Amniotic epithelial cell (primary cell): ENCODE data around the gene NR3C2.

Experiments used
- DNase-seq: peaks from one replicate; pipeline ENCODE4 v3.0.0-alpha.2; 2010; ENCODE audit warnings: low read depth

Gene NR3C2

GRCh38 chr4:148051403-148051802 lies 390.8 kb downstream of the NR3C2 start:
- DNase-seq: no peak

- no peak for DNase-seq
Measured at GRCh38 chr4:148048598-148048997, 393.6 kb downstream of the NR3C2 start.

GRCh38 chr4:148044912-148045352 lies 397.3 kb downstream of the NR3C2 start:
- DNase-seq: peak; percentile 48

GRCh38 chr4:148044089-148044911 lies 397.9 kb downstream of the NR3C2 start:
- DNase-seq: no peak

- no peak for DNase-seq
Measured at GRCh38 chr4:148041606-148042329, 400.4 kb downstream of the NR3C2 start.

- DNase-seq: no peak
Measured at GRCh38 chr4:148034813-148035212, 407.4 kb downstream of the NR3C2 start.

- DNase-seq: peak; percentile 83
Measured at GRCh38 chr4:148030193-148030873, 411.9 kb downstream of the NR3C2 start.

GRCh38 chr4:148029781-148030180 lies 412.4 kb downstream of the NR3C2 start:
- no peak for DNase-seq
